Endothelial cell of umbilical vein (primary cell): Measurements from ENCODE around the gene CLDN16. TPM values are rescaled to one million over a fixed set of nuclear protein-coding genes. Genes with fewer than 3 reads are reported as not detected.

Experiments used
- BruUV-seq: library from RNA; stranded (reverse); fragments of 400-500 nt; replicated peaks from 2 replicates; lab custom pipeline; 2021; lab: Mats Ljungman, UMichigan
- CTCF ChIA-PET: fragments of 300-600, 350-600 bp; sonication (Branson Sonifier 250); formaldehyde crosslinking; loops from one replicate; lab custom pipeline; 2021; ENCODE audit warnings: antibody characterized with exemption, inconsistent platforms; lab: Charles Lee
- POLR2A ChIA-PET: fragments of 300-600, 350-600 bp; sonication (Branson Sonifier 250); formaldehyde crosslinking; loops from one replicate; lab custom pipeline; 2021; ENCODE audit warnings: antibody characterized with exemption, inconsistent platforms; lab: Charles Lee
- DNase-seq: peaks from one replicate; pipeline ENCODE4 v3.0.0-alpha.2; 2011; ENCODE audit warnings: low read depth, low spot score
- FAIRE-seq: peaks from 2 replicates; lab custom pipeline; 2011; peaks lifted over from hg19 to GRCh38; lab: Jason Lieb, UNC
- H2AFZ ChIP-seq: 2 replicates; pipeline ENCODE4 v1.6.0; 2012; ENCODE audit warnings: low read depth, low read length, control low read depth, inconsistent platforms
- H3K27ac ChIP-seq: 2 replicates; pipeline ENCODE4 v1.5.1; 2011; ENCODE audit warnings: low read depth, mild to moderate bottlenecking, control low read depth, low read length, moderate library complexity; ENCODE audit not compliant: insufficient read depth
- H3K27me3 ChIP-seq, 2 experiments: 2 replicates each; pipeline versions ENCODE4 v1.6.0 to v1.6.1; 2011; ENCODE audit warnings: low read length in 2 of 2, mixed read lengths in 1 of 2; ENCODE audit not compliant: control insufficient read depth in 2 of 2, insufficient read depth in 2 of 2
- H3K36me3 ChIP-seq, 2 experiments: 2 replicates in 1 of 2; 3 replicates in 1 of 2; pipeline ENCODE4 v1.5.1; 2011; ENCODE audit warnings: low read length in 2 of 2, mild to moderate bottlenecking in 1 of 2, moderate library complexity in 1 of 2; ENCODE audit not compliant: control insufficient read depth in 2 of 2, insufficient read depth in 2 of 2; ENCODE audit errors: extremely low read depth in 1 of 2
- H3K4me1 ChIP-seq: 3 replicates; pipeline ENCODE4 v1.5.1; 2011; ENCODE audit warnings: mild to moderate bottlenecking, low read length; ENCODE audit not compliant: control insufficient read depth, insufficient read depth; ENCODE audit errors: extremely low read depth
- H3K4me2 ChIP-seq: 2 replicates; pipeline ENCODE4 v1.6.1; 2011; ENCODE audit warnings: low read length, control low read depth, mixed read lengths; ENCODE audit not compliant: insufficient read depth
- H3K4me3 ChIP-seq, 3 experiments: fragments of 200-600 bp in 1 of 3; sonication (generic), shearing (Covaris generic) in 1 of 3; replicated peaks in 1 of 3; 2 replicates each; pipeline ENCODE4 v1.5.1; 2011 to 2016; ENCODE audit warnings: control low read depth in 3 of 3, low read length in 3 of 3, mild to moderate bottlenecking in 2 of 3, inconsistent platforms in 1 of 3, low read depth in 1 of 3, moderate library complexity in 1 of 3; ENCODE audit not compliant: insufficient read depth in 1 of 3
- H3K79me2 ChIP-seq: 2 replicates; pipeline ENCODE4 v1.6.0; 2012; ENCODE audit warnings: low read length, inconsistent platforms; ENCODE audit not compliant: control insufficient read depth, insufficient read depth
- H3K9ac ChIP-seq: replicated peaks from 2 replicates; pipeline ENCODE3; 2011; ENCODE audit warnings: low read length, control low read depth; ENCODE audit not compliant: insufficient read depth; ENCODE audit errors: extremely low read depth
- H3K9me1 ChIP-seq: replicated peaks from 3 replicates; pipeline ENCODE4 v1.6.0; 2011; ENCODE audit warnings: mild to moderate bottlenecking, low read length; ENCODE audit not compliant: control insufficient read depth, insufficient read depth; ENCODE audit errors: extremely low read depth
- H3K9me3 ChIP-seq: replicated peaks from 2 replicates; pipeline ENCODE4 v1.5.1; 2012; ENCODE audit warnings: low read length, inconsistent platforms; ENCODE audit not compliant: control insufficient read depth, insufficient read depth
- H4K20me1 ChIP-seq: replicated peaks from 2 replicates; pipeline ENCODE3; 2011; ENCODE audit warnings: mild to moderate bottlenecking, low read length; ENCODE audit not compliant: control insufficient read depth, insufficient read depth; ENCODE audit errors: extremely low read depth
- EZH2 ChIP-seq: IDR thresholded peaks from 2 replicates; pipeline ENCODE4 v1.6.1; 2012; ENCODE audit warnings: borderline replicate concordance, low read depth, mild to moderate bottlenecking, moderate library complexity, low read length, inconsistent platforms; ENCODE audit not compliant: severe bottlenecking
- FOS ChIP-seq: IDR thresholded peaks from 2 replicates; pipeline ENCODE4 v1.6.1; 2011; ENCODE audit warnings: mild to moderate bottlenecking, low read length, moderate library complexity, borderline replicate concordance; ENCODE audit not compliant: insufficient read depth
- GATA2 ChIP-seq: IDR thresholded peaks from 2 replicates; pipeline ENCODE4 v1.7.0; 2011; ENCODE audit warnings: low read depth, mild to moderate bottlenecking, moderate library complexity, mixed read lengths, low read length; ENCODE audit not compliant: insufficient read length, insufficient read depth
- JUN ChIP-seq: IDR thresholded peaks from 2 replicates; pipeline ENCODE4 v1.6.1; 2011; ENCODE audit warnings: borderline replicate concordance, low read depth; ENCODE audit not compliant: insufficient read length, insufficient read depth
- MYC ChIP-seq: IDR thresholded peaks from one replicate; pipeline ENCODE4 v1.6.1; 2011; ENCODE audit warnings: mild to moderate bottlenecking, low read depth, low read length
- POLR2A ChIP-seq: IDR thresholded peaks from 2 replicates; pipeline ENCODE4 v1.6.1; 2012; ENCODE audit warnings: low read depth, mild to moderate bottlenecking, control low read depth, low read length
- POLR2AphosphoS5 ChIP-seq: IDR thresholded peaks from 2 replicates; pipeline ENCODE4 v1.6.1; 2012; ENCODE audit warnings: low read depth, mild to moderate bottlenecking, control low read depth, low read length, moderate library complexity; ENCODE audit not compliant: insufficient read depth
- dilution Hi-C: fragments of 300-500 bp; cut with MboI; formaldehyde crosslinking; loops from one replicate; pipeline ENCODE4 v1.15.0; 2019; ENCODE audit warnings: low sequenced_read_pairs; ENCODE audit not compliant: extremely low pct_ligation_motif_present
- intact Hi-C: fragments of 100-400 bp; cut with micrococcal nuclease; formaldehyde crosslinking; loops from one replicate; pipeline ENCODE4 v1.10.0; 2022
- polyA plus RNA-seq, 4 experiments: library from polyadenylated mRNA; depleted of rRNA in 3 of 4; stranded (reverse) in 3 of 4; unstranded in 1 of 4; fragments of >200 nt; gene quantifications; 2 replicates each; pipeline versions ENCODE4 v1.2.1 to v1.2.3, GENCODE V29; 2011 to 2012; ENCODE audit warnings: missing spikeins in 1 of 4
- total RNA-seq: library from RNA; stranded (reverse); gene quantifications from 2 replicates; pipeline ENCODE4 v1.2.3, GENCODE V29; 2021
- TF ChIP-seq, protein P1 (sequence below), 2 donors: IDR thresholded peaks; 1 replicate in 1 of 2; 2 replicates in 1 of 2; pipeline ENCODE4 v1.5.1; 2011; ENCODE audit warnings: low read length in 2 of 2, mild to moderate bottlenecking in 2 of 2, moderate library complexity in 2 of 2, control low read depth in 1 of 2, inconsistent platforms in 1 of 2, low read depth in 1 of 2; ENCODE audit not compliant: insufficient read depth in 1 of 2; ENCODE audit errors: extremely low read depth in 1 of 2
- TF ChIP-seq, protein P2 (sequence below): IDR thresholded peaks from 2 replicates; pipeline ENCODE4 v1.6.1; 2011; ENCODE audit not compliant: insufficient read depth, insufficient read length

CLDN16 gene
- total and polyA plus RNA-seq, 2 donors (not counting 3 experiments of a cell fraction or from before 2014, with no cell fraction given) = 0.01 TPM; not detected in 1

DNA sequence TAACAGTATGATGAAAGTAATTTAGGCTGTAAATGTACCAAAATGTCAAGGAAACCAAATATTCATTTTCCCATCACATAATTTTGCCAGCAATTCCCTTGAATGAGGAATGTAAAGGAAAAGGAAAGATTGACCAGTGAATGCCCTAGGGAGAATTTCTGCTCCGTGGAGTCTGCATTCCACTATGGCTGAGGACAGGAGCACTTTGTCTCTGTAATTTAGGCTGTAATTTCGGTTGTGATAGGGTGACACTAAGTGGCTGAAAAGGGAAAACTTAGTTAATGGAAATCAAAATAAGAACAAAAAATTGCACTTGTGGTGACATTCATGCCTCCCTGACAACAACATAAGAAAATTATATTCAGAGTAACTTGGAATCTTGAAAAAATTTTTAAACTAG, 70.1 kb downstream of the CLDN16 start:
- intact Hi-C loops (no loop called here), dilution Hi-C loops (no loop called here)
- H2AFZ ChIP-seq = no peak overlapping the region
- no peaks in the 10 kb centered on the region for H3K4me1 ChIP-seq
- no peak overlapping the region for H3K4me3 ChIP-seq
- peaks cover 4 to 14% of the 10 kb centered on the region in 2 experiments for H3K27me3 ChIP-seq
- H3K9me3 ChIP-seq = no peaks in the 10 kb centered on the region
- no peak for FAIRE-seq
- ChIA-PET POLR2A (no interaction called here), CTCF (no interaction called here)
- no TSS peak for BruUV-seq
- H3K79me2 ChIP-seq = no peaks in the 10 kb centered on the region
- H3K27ac ChIP-seq = no peak overlapping the region
- no peaks in the 10 kb centered on the region for H4K20me1 ChIP-seq
- H3K4me2 ChIP-seq = no peak overlapping the region
- no peaks in the 10 kb centered on the region for H3K36me3 ChIP-seq
- no peak for TF ChIP-seq JUN
- TF ChIP-seq EZH2 = no peak
- no peak for TF ChIP-seq POLR2AphosphoS5
- TF ChIP-seq POLR2A = no peak
- no peak for TF ChIP-seq MYC
- TF ChIP-seq FOS = no peak
- TF ChIP-seq, protein P1, sequence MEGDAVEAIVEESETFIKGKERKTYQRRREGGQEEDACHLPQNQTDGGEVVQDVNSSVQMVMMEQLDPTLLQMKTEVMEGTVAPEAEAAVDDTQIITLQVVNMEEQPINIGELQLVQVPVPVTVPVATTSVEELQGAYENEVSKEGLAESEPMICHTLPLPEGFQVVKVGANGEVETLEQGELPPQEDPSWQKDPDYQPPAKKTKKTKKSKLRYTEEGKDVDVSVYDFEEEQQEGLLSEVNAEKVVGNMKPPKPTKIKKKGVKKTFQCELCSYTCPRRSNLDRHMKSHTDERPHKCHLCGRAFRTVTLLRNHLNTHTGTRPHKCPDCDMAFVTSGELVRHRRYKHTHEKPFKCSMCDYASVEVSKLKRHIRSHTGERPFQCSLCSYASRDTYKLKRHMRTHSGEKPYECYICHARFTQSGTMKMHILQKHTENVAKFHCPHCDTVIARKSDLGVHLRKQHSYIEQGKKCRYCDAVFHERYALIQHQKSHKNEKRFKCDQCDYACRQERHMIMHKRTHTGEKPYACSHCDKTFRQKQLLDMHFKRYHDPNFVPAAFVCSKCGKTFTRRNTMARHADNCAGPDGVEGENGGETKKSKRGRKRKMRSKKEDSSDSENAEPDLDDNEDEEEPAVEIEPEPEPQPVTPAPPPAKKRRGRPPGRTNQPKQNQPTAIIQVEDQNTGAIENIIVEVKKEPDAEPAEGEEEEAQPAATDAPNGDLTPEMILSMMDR (IDR thresholded peaks at IDR 0.05; ENCODE audit: extremely low read depth in 1 of 2, insufficient read depth in 1 of 2, low read depth in 1 of 2, low read length in 2 of 2) = no peak
- TF ChIP-seq, protein P2, sequence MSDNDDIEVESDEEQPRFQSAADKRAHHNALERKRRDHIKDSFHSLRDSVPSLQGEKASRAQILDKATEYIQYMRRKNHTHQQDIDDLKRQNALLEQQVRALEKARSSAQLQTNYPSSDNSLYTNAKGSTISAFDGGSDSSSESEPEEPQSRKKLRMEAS = no peak
- TF ChIP-seq GATA2 = no peak
- no peaks in the 10 kb centered on the region for H3K9me1 ChIP-seq
- no peak overlapping the region for H3K9ac ChIP-seq
- no peak for DNase-seq

Other genes with a start within 250 kb of the CLDN16 start
- 0.27 and 0.32 TPM in 2 replicates for gene CLDN1, start 65.7 kb upstream of the CLDN16 start, total RNA-seq
- gene CLDN1, start 65.7 kb upstream of the CLDN16 start, polyA plus RNA-seq = 0.16 and 0.32 TPM in 2 replicates
- not detected in 2 replicates for gene TMEM207, start 61.7 kb downstream of the CLDN16 start, total RNA-seq
- gene TMEM207, start 61.7 kb downstream of the CLDN16 start, polyA plus RNA-seq = not detected in 2 replicates
- gene IL1RAP, start 125.9 kb downstream of the CLDN16 start, total RNA-seq = 8.7 and 9.2 TPM in 2 replicates
- 3.4 and 4.3 TPM in 2 replicates for gene IL1RAP, start 125.9 kb downstream of the CLDN16 start, polyA plus RNA-seq